Endodermal cell (in vitro differentiated cells): ENCODE data around the gene STK36. TPM values are rescaled to one million over a fixed set of nuclear protein-coding genes. Genes with fewer than 3 reads are reported as not detected.

Experiments
- DNase-seq: peaks from one replicate; pipeline ENCODE4 v3.0.0-alpha.2; 2017
- H3K27ac ChIP-seq: 2 replicates; pipeline ENCODE4 v1.5.1; 2013; ENCODE audit warnings: mild to moderate bottlenecking, low read depth, low read length, moderate library complexity
- H3K27me3 ChIP-seq: 2 replicates; pipeline ENCODE4 v1.6.1; 2013; ENCODE audit warnings: mild to moderate bottlenecking, low read length, moderate library complexity; ENCODE audit not compliant: insufficient read depth, control insufficient read depth, poor library complexity, severe bottlenecking
- H3K36me3 ChIP-seq: 2 replicates; pipeline ENCODE4 v1.7.0; 2013; ENCODE audit warnings: mild to moderate bottlenecking, low read length, moderate library complexity; ENCODE audit not compliant: control insufficient read depth, insufficient read depth
- H3K4me1 ChIP-seq: one replicate; pipeline ENCODE4 v1.7.0; 2013; ENCODE audit warnings: low read length; ENCODE audit not compliant: control insufficient read depth, insufficient read depth
- H3K4me3 ChIP-seq: 2 replicates; pipeline ENCODE4 v1.5.1; 2013; ENCODE audit warnings: mild to moderate bottlenecking, low read length, moderate library complexity
- H3K9ac ChIP-seq: 2 replicates; pipeline ENCODE4 v1.6.1; 2013; ENCODE audit warnings: mild to moderate bottlenecking, low read length, moderate library complexity; ENCODE audit not compliant: poor library complexity, severe bottlenecking; ENCODE audit errors: extremely low read depth
- H3K9me3 ChIP-seq: 2 replicates; pipeline ENCODE4 v1.6.1; 2013; ENCODE audit warnings: mild to moderate bottlenecking, low read length, moderate library complexity; ENCODE audit not compliant: control insufficient read depth
- H3K27ac Mint-ChIP-seq: 2 replicates; pipeline ENCODE4 v1.8.0; 2020; ENCODE audit warnings: mixed read lengths
- H3K27me3 Mint-ChIP-seq: 2 replicates; pipeline ENCODE4 v1.8.0; 2021; ENCODE audit warnings: mild to moderate bottlenecking, mixed read lengths; ENCODE audit not compliant: insufficient read depth
- H3K36me3 Mint-ChIP-seq: 2 replicates; pipeline ENCODE4 v1.8.0; 2020; ENCODE audit warnings: low read depth, mixed read lengths
- H3K4me1 Mint-ChIP-seq: 2 replicates; pipeline ENCODE4 v1.8.0; 2020; ENCODE audit warnings: mixed read lengths
- H3K4me3 Mint-ChIP-seq: 2 replicates; pipeline ENCODE4 v1.8.0; 2020; ENCODE audit warnings: mild to moderate bottlenecking, moderate library complexity, mixed read lengths
- H3K9me3 Mint-ChIP-seq: 2 replicates; pipeline ENCODE4 v1.8.0; 2020; ENCODE audit warnings: mild to moderate bottlenecking, mixed read lengths
- CTCF ChIP-seq: fragments of 200-600 bp; sonication (generic); conservative IDR thresholded peaks from 2 replicates; pipeline ENCODE4 v1.5.0; 2021; ENCODE audit warnings: antibody characterized with exemption, mild to moderate bottlenecking
- WGBS, 2 experiments: methylation state at CpG; one replicate each; pipeline versions ENCODE4 v1.1.5 to v1.1.7; 2013; ENCODE audit warnings: missing lambda C conversion rate in 2 of 2, mixed read lengths in 1 of 2; ENCODE audit not compliant: insufficient coverage in 1 of 2, insufficient read length in 1 of 2; 5-methylcytosine and 5-hydroxymethylcytosine counted together
- total RNA-seq, 2 donors: library from RNA; stranded (reverse); fragmentation: NEBNext Ultra II Directional in 1 of 2; extraction: Animal tissue kit (Norgen Biotek cat#: 25700) in 1 of 2; gene quantifications; 2 replicates in 1 of 2; 3 replicates in 1 of 2; pipeline ENCODE4 v1.2.1, GENCODE V29; 2021

STK36 gene
- total RNA-seq, 2 donors from 2014 or later, result 73.5 to 87.4 TPM

DNA sequence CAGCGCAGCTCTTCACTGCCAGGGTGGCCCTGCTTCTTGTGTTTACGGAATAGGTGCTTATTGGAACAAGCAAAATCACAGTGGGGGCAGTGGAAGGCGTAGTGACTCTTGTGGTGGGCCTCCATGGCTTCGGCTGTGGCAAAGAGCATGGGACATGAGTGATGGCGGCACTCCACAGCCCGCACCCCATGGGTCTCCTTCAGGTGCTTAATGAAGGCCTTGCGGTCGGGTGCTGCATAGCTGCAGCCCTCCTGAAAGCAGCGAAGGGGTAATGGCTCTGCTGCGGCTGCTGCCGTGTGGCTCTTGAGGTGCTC lies 23.1 kb upstream of the STK36 start:
- H3K9me3 Mint-ChIP-seq, result no peaks in the 10 kb centered on the region
- H3K27me3 Mint-ChIP-seq, result no peaks in the 10 kb centered on the region
- Histone ChIP-seq H3K36me3 (peaks cover 87% of the 10 kb centered on the region), H3K9ac (no peak overlapping the region), H3K27ac (no peak overlapping the region), H3K4me1 (no peaks in the 10 kb centered on the region), H3K9me3 (no peaks in the 10 kb centered on the region), H3K27me3 (no peaks in the 10 kb centered on the region), H3K4me3 (no peak overlapping the region)
- H3K36me3 Mint-ChIP-seq, result peaks cover 67% of the 10 kb centered on the region
- H3K4me1 Mint-ChIP-seq, result no peaks in the 10 kb centered on the region
- H3K27ac Mint-ChIP-seq, result no peak overlapping the region
- peak; percentile 17 for TF ChIP-seq CTCF
- no peak for DNase-seq
- 89 to 94% methylated on average over 9 to 11 of the region's 11 CpGs for WGBS, 2 experiments
- no peak overlapping the region for H3K4me3 Mint-ChIP-seq

DNA sequence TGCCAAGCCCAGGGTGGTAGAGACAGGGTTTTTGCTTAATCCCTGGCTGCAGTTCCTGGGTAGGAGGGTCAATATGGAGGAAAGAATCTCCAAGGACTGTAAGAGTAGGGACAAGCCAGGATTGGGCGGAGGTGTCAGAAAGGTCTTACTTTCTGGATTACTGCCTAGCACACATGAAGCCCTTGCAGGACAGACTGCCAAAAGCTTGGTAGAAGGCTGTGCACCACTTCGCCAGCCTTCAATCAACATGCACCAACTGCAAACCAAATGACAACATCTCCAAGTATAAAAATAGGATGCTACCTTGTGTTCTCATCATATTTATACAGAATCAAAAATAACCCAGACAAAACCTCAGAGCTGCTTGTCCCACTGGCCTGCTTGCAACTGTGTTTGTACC lies 16.1 kb upstream of the STK36 start:
- no peak overlapping the region for H3K4me3 Mint-ChIP-seq
- no peak for DNase-seq
- Histone ChIP-seq H3K4me1 (no peaks in the 10 kb centered on the region), H3K27ac (no peak overlapping the region), H3K36me3 (peaks cover 64% of the 10 kb centered on the region), H3K9me3 (no peaks in the 10 kb centered on the region), H3K27me3 (no peaks in the 10 kb centered on the region), H3K9ac (no peak overlapping the region), H3K4me3 (no peak overlapping the region)
- peaks cover 2% of the 10 kb centered on the region for H3K27me3 Mint-ChIP-seq
- H3K9me3 Mint-ChIP-seq, result no peaks in the 10 kb centered on the region
- no peak for TF ChIP-seq CTCF
- H3K4me1 Mint-ChIP-seq, result peaks cover 10% of the 10 kb centered on the region
- WGBS, 2 experiments, result 92 to 94% methylated on average over 2 of the region's 2 CpGs
- H3K36me3 Mint-ChIP-seq, result peaks cover 41% of the 10 kb centered on the region
- no peak overlapping the region for H3K27ac Mint-ChIP-seq

DNA sequence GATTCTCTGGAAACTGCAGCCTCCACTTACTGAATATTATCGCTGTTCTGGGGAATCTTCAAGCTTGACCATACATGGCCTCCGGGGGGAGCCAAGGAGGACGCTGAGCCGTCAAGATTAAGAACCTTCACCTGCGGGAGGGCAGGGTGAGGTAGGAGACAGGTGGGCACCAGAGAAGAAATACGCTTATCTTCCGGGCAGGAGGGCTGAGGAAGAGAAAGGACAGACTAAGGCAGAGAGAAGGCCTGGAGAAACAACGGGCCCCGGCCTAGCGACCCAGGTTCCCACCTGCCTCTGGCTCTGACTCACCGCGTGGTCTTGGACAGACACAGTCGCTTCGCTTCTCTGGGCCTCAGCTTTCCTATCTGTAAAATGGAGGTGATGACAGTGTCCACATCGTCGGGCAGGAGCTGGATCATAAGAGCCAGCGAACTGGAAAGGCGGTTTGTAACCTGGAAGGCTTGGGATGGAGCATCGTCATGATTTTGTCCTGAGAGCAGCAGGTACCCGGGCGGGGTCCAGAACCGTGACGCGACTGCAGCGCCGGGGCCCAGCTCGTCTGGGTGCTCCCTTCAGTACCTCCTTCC lies 13.1 kb upstream of the STK36 start:
- WGBS, 2 experiments, result 3 to 8% methylated on average over 11 to 27 of the region's 27 CpGs
- peak overlapping the region; percentile 85 for H3K4me3 Mint-ChIP-seq
- no peaks in the 10 kb centered on the region for H3K9me3 Mint-ChIP-seq
- peaks cover 10% of the 10 kb centered on the region for H3K4me1 Mint-ChIP-seq
- peak; percentile 74 for TF ChIP-seq CTCF
- DNase-seq, result peak; percentile 88
- Histone ChIP-seq H3K27me3 (no peaks in the 10 kb centered on the region), H3K4me3 (peak overlapping the region; percentile 98), H3K9ac (peak overlapping the region; percentile 59), H3K9me3 (no peaks in the 10 kb centered on the region), H3K36me3 (peaks cover 62% of the 10 kb centered on the region), H3K4me1 (no peaks in the 10 kb centered on the region), H3K27ac (no peak overlapping the region)
- peaks cover 2% of the 10 kb centered on the region for H3K27me3 Mint-ChIP-seq
- peak overlapping the region; percentile 83 for H3K27ac Mint-ChIP-seq
- H3K36me3 Mint-ChIP-seq, result peaks cover 39% of the 10 kb centered on the region
